Muscle of leg (tissue), 11 donors: ENCODE results near the gene CDCA7L. TPM values are rescaled to one million over a fixed set of nuclear protein-coding genes. Genes with fewer than 3 reads are reported as not detected.
"Not testable (repeated sequence)": the region's sequence is repeated elsewhere in the genome, so short reads cannot be mapped to it uniquely, and the experiment has no call there.

ENCODE experiments used
- DNase-seq: peaks from one replicate; pipeline ENCODE4 v3.0.0; 2013
- H3K27ac ChIP-seq: one replicate; pipeline ENCODE4 v1.5.1; 2013; ENCODE audit warnings: mild to moderate bottlenecking, low read length, control low read depth
- H3K27me3 ChIP-seq: one replicate; pipeline ENCODE4 v1.6.1; 2013; ENCODE audit warnings: low read length; ENCODE audit not compliant: control insufficient read depth, insufficient read depth
- H3K36me3 ChIP-seq: one replicate; pipeline ENCODE4 v1.6.1; 2013; ENCODE audit warnings: low read length; ENCODE audit not compliant: control insufficient read depth, insufficient read depth
- H3K4me1 ChIP-seq: one replicate; pipeline ENCODE4 v1.6.1; 2013; ENCODE audit warnings: low read length; ENCODE audit not compliant: control insufficient read depth, insufficient read depth
- H3K4me3 ChIP-seq: one replicate; pipeline ENCODE4 v1.5.1; 2013; ENCODE audit warnings: low read length, control low read depth
- H3K9me3 ChIP-seq: replicated peaks from 2 replicates; pipeline ENCODE4 v1.6.1; 2013; ENCODE audit warnings: low read depth, low read length; ENCODE audit not compliant: control insufficient read depth
- WGBS: methylation state at CpG from one replicate; pipeline ENCODE4 v1.1.5; 2013; ENCODE audit warnings: missing lambda C conversion rate; ENCODE audit not compliant: insufficient coverage; 5-methylcytosine and 5-hydroxymethylcytosine counted together
- polyA plus RNA-seq, 8 donors: library from polyadenylated mRNA; unstranded; fragments of 120-200 nt; gene quantifications; one replicate each; pipeline versions ENCODE4 v1.2.1 to v1.2.3, GENCODE V29; 2013; ENCODE audit warnings: inconsistent platforms in 1 of 8, low replicate concordance in 1 of 8; ENCODE audit not compliant: insufficient read length in 8 of 8, insufficient read depth in 1 of 8
- total RNA-seq: library from RNA; stranded (reverse); fragments of 120-200 nt; gene quantifications from one replicate; pipeline ENCODE4 v1.2.4, GENCODE V29; 2013

Gene CDCA7L
- total and polyA plus RNA-seq, 9 donors, result 15.4 to 27.9 (median 22.9) TPM

DNA sequence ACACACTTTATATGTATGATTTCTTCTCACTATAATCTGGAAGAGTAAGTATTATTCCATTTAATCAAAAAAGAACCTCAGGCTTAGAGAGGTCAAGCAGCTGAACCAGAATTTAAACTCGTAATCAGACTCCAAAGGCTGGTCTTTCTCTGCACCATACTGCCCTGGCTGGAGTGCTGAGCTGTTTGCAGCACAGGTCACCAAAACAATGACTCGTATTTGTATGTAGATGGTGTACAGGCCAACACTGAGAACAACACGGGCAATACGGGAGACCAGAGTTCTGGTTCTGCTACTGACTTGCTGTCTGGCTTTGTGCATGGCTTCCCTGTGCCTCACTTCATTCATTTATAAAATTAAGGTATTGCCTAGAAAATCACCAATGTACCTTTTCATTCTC is 57.9 kb downstream of the CDCA7L start:
- Histone ChIP-seq H3K27ac (no peak overlapping the region), H3K9me3 (no peaks in the 10 kb centered on the region), H3K4me3 (no peak overlapping the region), H3K27me3 (no peaks in the 10 kb centered on the region), H3K4me1 (no peaks in the 10 kb centered on the region), H3K36me3 (no peaks in the 10 kb centered on the region)
- no peak for DNase-seq
- 100% methylated on average over 2 of the region's 4 CpGs for WGBS

DNA sequence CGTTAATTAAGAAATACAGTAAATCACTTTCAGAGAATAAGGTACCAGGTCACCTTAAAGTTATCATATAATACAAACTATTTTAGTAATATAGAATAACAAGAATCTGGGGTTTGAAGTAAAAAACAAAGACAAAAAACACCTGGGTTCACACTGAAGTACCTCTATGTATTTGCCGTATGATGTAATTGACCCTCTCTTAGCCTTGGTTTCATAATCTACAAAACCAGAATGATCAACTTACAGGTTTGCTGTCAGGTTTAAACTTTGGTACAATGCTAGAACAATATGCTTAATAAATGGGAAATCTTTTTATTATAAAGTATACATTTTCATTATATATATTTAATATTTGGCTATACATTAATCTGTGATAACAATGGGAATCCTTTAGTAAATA is 58.3 kb downstream of the CDCA7L start:
- Histone ChIP-seq H3K4me3 (no peak overlapping the region), H3K27ac (no peak overlapping the region), H3K4me1 (no peaks in the 10 kb centered on the region), H3K9me3 (no peaks in the 10 kb centered on the region), H3K36me3 (no peaks in the 10 kb centered on the region), H3K27me3 (no peaks in the 10 kb centered on the region)
- DNase-seq, result no peak
- WGBS, result no CpG with 5 or more reads among the region's 2 CpGs

DNA sequence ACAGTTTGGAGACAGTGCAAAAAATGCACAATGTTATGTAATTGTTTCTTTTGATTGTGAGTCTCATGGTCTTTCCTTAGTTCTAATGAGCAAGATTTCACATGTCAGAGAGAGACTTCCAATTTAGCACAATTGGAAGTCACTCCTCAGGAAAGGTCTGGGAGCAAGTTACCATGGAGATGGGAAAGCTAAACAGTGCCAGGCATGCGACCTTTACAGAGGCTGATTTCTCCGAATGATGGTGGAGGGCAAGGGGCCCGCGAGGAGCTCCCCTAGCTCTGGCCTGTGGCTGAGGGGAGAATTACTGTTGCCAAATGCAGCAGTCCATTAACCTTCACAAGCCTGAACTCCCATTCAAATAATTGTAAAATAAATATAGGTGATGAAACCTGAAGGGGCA is 59.3 kb downstream of the CDCA7L start:
- WGBS, result no CpG with 5 or more reads among the region's 4 CpGs
- H3K27me3 ChIP-seq, result no peaks in the 10 kb centered on the region

DNA sequence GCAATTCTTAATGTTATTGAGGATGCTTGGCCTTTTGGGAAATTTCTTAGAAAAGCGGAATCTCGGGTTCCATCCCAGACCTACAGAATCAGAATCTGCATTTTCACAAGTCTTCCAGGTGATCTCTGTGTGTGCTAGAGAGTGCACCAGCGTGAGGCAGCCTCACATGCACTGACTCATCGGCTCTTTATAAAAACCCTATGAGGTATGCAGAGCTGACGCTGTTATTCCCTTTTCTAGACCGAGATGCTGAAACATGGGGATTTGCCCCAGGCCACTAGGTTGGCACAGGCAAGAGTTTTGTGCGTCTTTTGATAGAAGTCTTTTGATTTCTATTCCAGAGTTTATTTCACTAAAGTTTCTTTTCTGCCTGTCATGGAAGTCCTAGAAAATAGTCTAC is 61.2 kb downstream of the CDCA7L start:
- WGBS, result 95% methylated on average over 4 of the region's 7 CpGs
- Histone ChIP-seq H3K27ac (no peak overlapping the region), H3K4me3 (no peak overlapping the region), H3K36me3 (no peaks in the 10 kb centered on the region), H3K27me3 (no peaks in the 10 kb centered on the region), H3K4me1 (no peaks in the 10 kb centered on the region), H3K9me3 (no peaks in the 10 kb centered on the region)
- no peak for DNase-seq

More for the DNA sequence above, 59.3 kb downstream of the CDCA7L start:
- DNase-seq, result no peak
- Histone ChIP-seq H3K4me3 (no peak overlapping the region), H3K9me3 (no peaks in the 10 kb centered on the region), H3K27ac (no peak overlapping the region), H3K4me1 (no peaks in the 10 kb centered on the region), H3K36me3 (no peaks in the 10 kb centered on the region)

DNA sequence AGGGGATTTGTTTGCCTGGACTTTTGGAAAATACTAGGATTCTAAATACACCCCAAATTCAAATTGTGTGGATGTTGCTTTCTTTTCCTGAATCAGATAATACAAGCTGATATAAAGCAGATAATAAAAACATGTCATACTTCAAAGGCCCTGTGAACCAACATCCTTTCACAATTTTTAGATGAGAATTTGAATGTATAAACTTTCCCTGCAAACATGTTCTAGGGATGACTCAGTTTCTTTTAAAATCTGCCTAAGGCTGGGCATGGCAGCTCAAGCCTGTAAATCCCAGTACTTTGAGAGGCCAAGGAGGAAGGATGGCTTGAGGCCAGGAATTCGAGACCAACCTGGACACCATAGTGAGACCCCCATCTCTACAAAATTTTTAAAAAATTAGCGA is 62.2 kb downstream of the CDCA7L start:
- not testable (repeated sequence) for H3K27ac ChIP-seq, H3K36me3 ChIP-seq, H3K27me3 ChIP-seq, H3K4me3 ChIP-seq, H3K4me1 ChIP-seq, H3K9me3 ChIP-seq, DNase-seq
- no CpG with 5 or more reads among the region's 2 CpGs for whole genome bisulfite sequencing

DNA sequence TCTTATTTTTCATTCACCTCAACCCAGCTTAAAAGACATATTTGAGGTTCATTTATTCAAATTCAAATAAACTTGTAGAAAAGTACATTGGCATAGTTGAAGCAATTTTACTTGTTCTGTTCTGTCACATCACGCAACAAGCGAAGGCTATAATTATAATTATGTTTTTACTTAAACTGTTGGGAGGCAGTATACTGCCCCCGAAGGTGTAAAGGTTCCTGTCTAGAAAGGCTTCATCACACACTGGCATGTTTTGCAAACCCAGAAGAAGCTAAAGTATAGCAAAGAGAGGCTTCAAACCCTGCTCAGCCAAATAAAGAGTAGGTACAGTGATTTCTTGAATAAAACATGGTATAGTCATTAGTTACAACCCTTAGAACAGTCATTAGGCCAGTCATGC is 62.6 kb downstream of the CDCA7L start:
- no peaks in the 10 kb centered on the region for H3K27me3 ChIP-seq
- DNase-seq, result no peak
- no peak overlapping the region for H3K27ac ChIP-seq
- H3K9me3 ChIP-seq, result no peaks in the 10 kb centered on the region
- WGBS, result no CpG with 5 or more reads among the region's 3 CpGs
- no peaks in the 10 kb centered on the region for H3K36me3 ChIP-seq
- H3K4me3 ChIP-seq, result no peak overlapping the region
- no peaks in the 10 kb centered on the region for H3K4me1 ChIP-seq

DNA sequence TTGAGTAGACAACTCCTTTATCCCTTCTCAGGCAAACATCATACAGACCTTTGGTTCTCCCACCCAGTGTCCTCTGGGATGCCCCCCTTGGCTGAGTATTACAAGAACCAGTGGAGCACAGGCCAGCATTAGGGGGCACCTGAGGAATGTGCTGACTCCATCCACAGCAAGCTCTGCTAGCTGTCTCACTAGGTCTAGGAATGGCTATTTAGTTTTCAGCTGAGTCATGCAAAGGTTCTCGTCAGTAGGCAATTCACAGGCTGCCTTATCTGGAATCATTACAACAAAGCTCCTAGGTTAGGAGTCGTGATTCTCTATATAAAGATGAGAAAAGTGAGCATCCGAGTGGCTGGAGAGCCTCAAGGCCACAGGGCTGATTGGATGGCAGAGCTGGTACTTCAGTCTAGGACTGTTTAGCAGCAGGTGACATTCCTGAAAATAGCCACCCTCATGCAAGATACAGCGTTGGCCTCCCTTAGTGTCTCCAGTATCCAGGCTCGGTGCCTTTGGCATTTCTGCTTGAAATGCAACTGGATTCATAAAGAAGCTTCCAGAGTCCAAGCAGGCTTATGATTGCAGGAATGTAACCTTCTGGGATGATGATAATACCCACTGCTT is 75.8 kb downstream of the CDCA7L start:
- H3K4me3 ChIP-seq, result no peak overlapping the region
- H3K9me3 ChIP-seq, result no peaks in the 10 kb centered on the region
- DNase-seq, result no peak
- WGBS, result 70% methylated on average over 2 of the region's 5 CpGs
- no peaks in the 10 kb centered on the region for H3K27me3 ChIP-seq
- H3K4me1 ChIP-seq, result no peaks in the 10 kb centered on the region
- H3K36me3 ChIP-seq, result no peaks in the 10 kb centered on the region
- H3K27ac ChIP-seq, result no peak overlapping the region

DNA sequence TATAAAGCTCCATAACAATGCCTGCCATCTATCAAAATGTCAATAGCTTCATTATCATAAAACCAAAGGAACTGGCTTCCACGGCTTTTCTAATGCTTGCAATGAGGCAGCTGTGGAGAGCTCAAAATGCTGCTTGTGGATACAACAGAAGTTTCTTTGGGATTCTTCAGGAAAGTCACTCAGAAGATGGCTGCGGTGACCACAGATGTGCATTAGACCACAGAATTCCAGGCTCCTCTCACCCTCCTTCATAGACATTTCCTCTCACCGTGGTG is 77.2 kb downstream of the CDCA7L start:
- Histone ChIP-seq H3K27ac (no peak overlapping the region), H3K4me1 (no peaks in the 10 kb centered on the region), H3K27me3 (no peaks in the 10 kb centered on the region), H3K36me3 (no peaks in the 10 kb centered on the region), H3K4me3 (no peak overlapping the region), H3K9me3 (no peaks in the 10 kb centered on the region)
- no peak for DNase-seq
- WGBS, result 43% methylated on average over 1 of the region's 3 CpGs

DNA sequence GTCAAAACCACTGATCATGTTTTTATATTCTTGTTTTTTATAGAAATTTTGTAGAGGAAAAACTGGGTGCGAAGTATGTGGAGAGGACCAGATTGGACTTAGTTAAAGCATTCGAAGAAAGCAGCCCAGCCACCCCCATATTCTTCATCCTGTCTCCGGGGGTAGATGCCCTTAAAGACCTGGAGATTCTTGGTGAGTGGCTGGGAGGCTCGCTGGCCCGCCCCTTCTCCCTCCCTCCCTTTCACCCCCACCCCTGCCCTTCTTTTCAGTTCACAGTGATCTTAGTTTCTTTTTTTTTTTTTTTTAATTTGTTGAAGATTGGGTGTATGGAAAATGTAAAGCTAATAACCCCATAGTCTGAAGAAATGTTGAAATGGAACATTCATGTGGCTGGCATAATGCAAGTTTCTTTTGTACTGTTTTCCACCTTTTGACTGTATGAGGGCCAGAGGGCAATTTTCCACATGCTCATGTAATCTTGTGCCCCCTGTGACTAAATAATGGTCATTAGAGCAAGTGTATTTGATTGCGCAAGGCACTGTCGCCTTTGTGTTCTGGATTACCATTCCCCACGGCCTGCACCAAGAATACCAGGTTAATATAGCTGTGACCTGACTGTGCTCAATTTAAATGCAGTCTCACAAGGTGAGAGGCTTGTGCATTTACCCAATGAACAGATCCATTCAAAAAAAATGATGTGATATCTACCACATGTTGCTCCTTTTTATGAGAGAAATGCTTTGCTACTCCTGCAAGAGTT is 77.7 kb downstream of the CDCA7L start:
- Histone ChIP-seq H3K27ac (no peak overlapping the region), H3K4me3 (no peak overlapping the region), H3K9me3 (no peaks in the 10 kb centered on the region), H3K27me3 (no peaks in the 10 kb centered on the region), H3K36me3 (no peaks in the 10 kb centered on the region), H3K4me1 (no peaks in the 10 kb centered on the region)
- no peak for DNase-seq
- 71% methylated on average over 3 of the region's 8 CpGs for WGBS

DNA sequence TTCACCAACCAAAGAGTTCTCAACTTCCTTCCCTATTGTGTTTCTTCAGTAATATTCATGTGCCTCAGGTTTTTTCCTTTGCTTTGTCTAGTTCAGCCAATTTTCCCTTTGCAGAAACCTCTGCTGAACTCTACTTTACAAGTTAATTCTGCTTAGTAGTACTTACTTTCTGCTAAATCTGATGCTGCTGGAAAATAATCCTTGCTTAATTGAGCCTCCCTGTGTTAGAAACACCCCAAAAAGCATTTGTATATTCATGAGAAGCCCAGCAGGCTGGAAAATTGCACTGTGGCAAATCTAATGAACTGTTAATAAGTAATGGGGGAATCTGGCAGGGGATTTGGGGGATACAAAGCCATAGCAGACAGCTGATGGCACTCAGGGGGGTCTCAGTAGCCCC is 78.5 kb downstream of the CDCA7L start:
- Histone ChIP-seq H3K4me1 (no peaks in the 10 kb centered on the region), H3K9me3 (no peaks in the 10 kb centered on the region), H3K4me3 (no peak overlapping the region), H3K27ac (no peak overlapping the region), H3K36me3 (no peaks in the 10 kb centered on the region), H3K27me3 (no peaks in the 10 kb centered on the region)
- DNase-seq, result no peak

DNA sequence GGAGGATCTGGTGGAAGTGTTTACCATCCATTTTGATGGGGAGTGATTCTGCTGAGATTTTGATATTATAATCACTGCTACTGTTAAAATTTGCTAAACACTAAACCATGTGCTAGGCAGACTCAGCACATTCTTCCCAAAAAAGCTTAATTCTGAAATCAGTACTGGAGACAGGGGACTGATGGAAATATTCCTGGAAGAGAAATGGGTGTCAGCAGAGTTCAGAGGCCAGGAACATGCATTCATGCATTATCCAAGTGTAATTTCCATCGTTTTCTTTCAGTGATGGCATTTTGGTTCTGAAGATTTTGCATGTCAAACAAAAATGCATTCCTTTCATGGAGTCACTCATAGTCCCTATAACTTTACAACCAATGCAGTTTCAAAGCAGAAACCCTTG is 79.0 kb downstream of the CDCA7L start:
- no peak for DNase-seq
- H3K27me3 ChIP-seq, result no peaks in the 10 kb centered on the region
- no peak overlapping the region for H3K27ac ChIP-seq
- H3K36me3 ChIP-seq, result no peaks in the 10 kb centered on the region
- H3K9me3 ChIP-seq, result no peaks in the 10 kb centered on the region
- no peak overlapping the region for H3K4me3 ChIP-seq
- no CpG with 5 or more reads among the region's 1 CpG for WGBS
- H3K4me1 ChIP-seq, result no peaks in the 10 kb centered on the region
